Peyer's patch (tissue), 4 donors: ENCODE measurements around the gene PTPN23.

Experiments used
- CTCF ChIP-seq, 6 experiments: fragments of 450-650 bp in 4 of 6; fragments of 200-600 bp in 2 of 6; sonication (generic) in 1 of 6; IDR thresholded peaks; one replicate each; pipeline ENCODE4 v1.5.1; 2017 to 2019; ENCODE audit warnings: antibody characterized with exemption in 6 of 6, mild to moderate bottlenecking in 3 of 6, moderate library complexity in 1 of 6
- POLR2A ChIP-seq, 2 donors: fragments of 450-650 bp; IDR thresholded peaks; one replicate each; pipeline ENCODE4 v1.5.1; 2017; ENCODE audit warnings: antibody characterized with exemption in 2 of 2, mild to moderate bottlenecking in 2 of 2, moderate library complexity in 2 of 2

DNA sequence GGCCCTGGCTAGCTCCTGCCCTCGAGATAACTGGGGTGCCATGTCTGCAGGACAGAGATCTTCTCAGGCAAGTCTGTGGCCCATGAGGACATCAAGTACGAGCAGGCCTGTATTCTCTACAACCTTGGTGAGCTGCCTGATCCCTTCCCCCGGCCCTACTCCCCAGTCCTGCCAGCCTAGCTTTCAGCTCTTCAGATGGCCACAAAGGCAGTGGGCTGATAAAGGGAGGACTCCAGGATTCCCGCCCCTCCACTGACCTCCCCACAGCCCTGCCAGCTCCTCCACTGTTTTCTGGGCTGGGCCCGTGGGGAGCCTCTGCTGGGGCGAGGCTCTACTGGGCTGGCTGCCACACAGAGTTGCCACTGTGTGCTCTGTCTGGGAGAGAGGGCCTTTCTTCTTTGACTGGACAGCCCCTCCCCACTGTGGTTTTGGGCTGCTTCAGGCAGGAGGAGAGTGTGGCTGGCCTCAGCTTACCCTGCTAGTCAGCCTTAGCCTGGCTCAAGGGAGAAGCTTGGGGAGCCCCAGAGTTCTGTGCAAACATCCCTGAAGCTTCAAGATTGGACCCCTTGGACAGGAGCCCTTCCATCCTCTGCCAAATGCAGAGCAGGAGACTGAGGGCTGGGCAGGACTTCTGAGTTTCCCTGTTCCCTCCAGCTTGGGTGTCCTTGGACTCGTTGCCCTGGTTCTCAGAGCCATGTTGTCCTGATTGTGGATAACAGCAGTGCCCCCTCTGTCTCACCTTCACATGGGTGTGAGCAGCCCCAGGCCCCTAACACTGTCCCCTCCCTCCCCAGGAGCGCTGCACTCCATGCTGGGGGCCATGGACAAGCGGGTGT lies 24.4 kb downstream of the PTPN23 start:
- TF ChIP-seq CTCF (IDR thresholded peaks at IDR 0.05), result no peak
- no peak for TF ChIP-seq POLR2A (IDR thresholded peaks at IDR 0.05)
